Thoracic aorta (tissue), 2 donors: ENCODE results near the gene NDUFV2. TPM values are rescaled to one million over a fixed set of nuclear protein-coding genes. Genes with fewer than 3 reads are reported as not detected.

Experiments
- ATAC-seq: fragments of 150-250 bp; one replicate; pipeline ENCODE4 v1.8.0; 2017; ENCODE audit warnings: low read depth; ENCODE audit not compliant: insufficient number of reproducible peaks, low FRiP score
- DNase-seq: peaks from one replicate; pipeline ENCODE4 v3.0.0-alpha.2; 2020; ENCODE audit warnings: low spot score
- H3K27ac ChIP-seq, 2 donors: fragments of 200-600 bp; sonication (generic); 1 replicate in 1 of 2; 2 replicates in 1 of 2; pipeline ENCODE4 v1.5.1; 2016; ENCODE audit warnings: mild to moderate bottlenecking in 2 of 2, moderate library complexity in 2 of 2
- H3K27me3 ChIP-seq: fragments of 200-600 bp; sonication (generic); replicated peaks from 2 replicates; pipeline ENCODE4 v1.6.0; 2016; ENCODE audit warnings: mild to moderate bottlenecking; ENCODE audit not compliant: insufficient read depth
- H3K36me3 ChIP-seq: fragments of 200-600 bp; sonication (generic); one replicate; pipeline ENCODE4 v1.5.1; 2016
- H3K4me1 ChIP-seq, 2 donors: fragments of 200-600 bp; sonication (generic); 1 replicate in 1 of 2; 2 replicates in 1 of 2; pipeline versions ENCODE4 v1.5.1 to v1.6.0; 2016; ENCODE audit warnings: low read depth in 2 of 2, mild to moderate bottlenecking in 1 of 2; ENCODE audit not compliant: control insufficient read depth in 1 of 2
- H3K4me3 ChIP-seq: fragments of 200-600 bp; sonication (generic); 2 replicates; pipeline ENCODE4 v1.5.1; 2016; ENCODE audit warnings: mild to moderate bottlenecking
- H3K9me3 ChIP-seq: fragments of 200-600 bp; sonication (generic); 2 replicates; pipeline ENCODE4 v1.5.1; 2016
- total RNA-seq, 2 donors: library from RNA; depleted of rRNA; stranded (reverse); fragments of >200 nt; gene quantifications; one replicate each; pipeline versions ENCODE4 v1.1.0 to v1.2.3, GENCODE V29; 2016
- TF ChIP-seq, protein P1 (sequence below): fragments of 200-600 bp; sonication (generic); IDR thresholded peaks from one replicate; pipeline ENCODE4 v1.5.1; 2019; ENCODE audit warnings: antibody characterized with exemption

The NDUFV2 gene
- total RNA-seq, 2 donors from 2014 or later, result 44.0 to 94.9 TPM

DNA sequence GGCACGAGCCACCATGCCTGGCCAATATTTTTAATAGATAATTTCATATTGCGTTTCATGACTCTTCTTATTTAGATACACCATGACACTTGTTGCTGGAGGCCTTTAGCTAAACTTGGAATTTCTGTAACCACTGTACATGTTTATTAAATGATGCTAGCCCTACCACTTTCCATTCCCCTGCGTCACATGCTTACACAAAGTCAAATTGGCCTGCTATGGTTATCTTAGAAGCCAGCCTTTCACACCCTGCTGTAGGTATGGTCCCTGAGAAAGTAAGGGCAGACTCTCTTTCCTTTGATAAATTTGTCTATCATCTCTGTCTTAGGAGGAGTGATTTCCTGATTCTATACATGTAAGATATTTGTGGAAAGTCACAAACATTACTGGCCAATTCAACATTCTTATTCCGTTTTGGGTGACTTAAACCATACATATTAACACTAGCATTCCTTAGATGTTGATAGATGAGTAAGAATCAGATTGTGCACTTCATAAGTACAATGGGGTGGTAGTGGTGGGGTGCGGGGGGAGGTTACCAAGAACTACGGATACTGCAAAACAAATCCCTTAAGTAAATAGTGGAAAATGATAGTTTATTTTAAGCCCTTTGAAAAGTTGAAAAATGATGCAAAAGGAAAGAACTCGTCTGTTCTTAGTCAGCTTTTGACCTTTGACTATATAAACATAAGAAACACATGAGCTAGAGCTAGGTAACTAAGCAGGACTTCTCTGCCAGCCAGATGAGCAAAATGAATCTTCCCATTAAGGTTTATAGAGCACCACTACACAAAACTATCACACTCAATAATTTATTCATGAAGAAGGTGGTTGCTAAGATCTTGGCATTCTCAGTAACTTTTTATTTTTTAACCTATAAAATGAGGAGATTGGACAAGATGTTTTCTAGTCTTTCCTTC, 7.9 kb upstream of the NDUFV2 start:
- Histone ChIP-seq H3K27ac (no peak overlapping the region), H3K36me3 (no peaks in the 10 kb centered on the region), H3K4me1 (no peaks in the 10 kb centered on the region), H3K9me3 (no peaks in the 10 kb centered on the region), H3K4me3 (no peak overlapping the region), H3K27me3 (no peaks in the 10 kb centered on the region)
- TF ChIP-seq, protein P1, sequence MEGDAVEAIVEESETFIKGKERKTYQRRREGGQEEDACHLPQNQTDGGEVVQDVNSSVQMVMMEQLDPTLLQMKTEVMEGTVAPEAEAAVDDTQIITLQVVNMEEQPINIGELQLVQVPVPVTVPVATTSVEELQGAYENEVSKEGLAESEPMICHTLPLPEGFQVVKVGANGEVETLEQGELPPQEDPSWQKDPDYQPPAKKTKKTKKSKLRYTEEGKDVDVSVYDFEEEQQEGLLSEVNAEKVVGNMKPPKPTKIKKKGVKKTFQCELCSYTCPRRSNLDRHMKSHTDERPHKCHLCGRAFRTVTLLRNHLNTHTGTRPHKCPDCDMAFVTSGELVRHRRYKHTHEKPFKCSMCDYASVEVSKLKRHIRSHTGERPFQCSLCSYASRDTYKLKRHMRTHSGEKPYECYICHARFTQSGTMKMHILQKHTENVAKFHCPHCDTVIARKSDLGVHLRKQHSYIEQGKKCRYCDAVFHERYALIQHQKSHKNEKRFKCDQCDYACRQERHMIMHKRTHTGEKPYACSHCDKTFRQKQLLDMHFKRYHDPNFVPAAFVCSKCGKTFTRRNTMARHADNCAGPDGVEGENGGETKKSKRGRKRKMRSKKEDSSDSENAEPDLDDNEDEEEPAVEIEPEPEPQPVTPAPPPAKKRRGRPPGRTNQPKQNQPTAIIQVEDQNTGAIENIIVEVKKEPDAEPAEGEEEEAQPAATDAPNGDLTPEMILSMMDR, result no peak
- no peak for ATAC-seq
- no peak for DNase-seq

DNA sequence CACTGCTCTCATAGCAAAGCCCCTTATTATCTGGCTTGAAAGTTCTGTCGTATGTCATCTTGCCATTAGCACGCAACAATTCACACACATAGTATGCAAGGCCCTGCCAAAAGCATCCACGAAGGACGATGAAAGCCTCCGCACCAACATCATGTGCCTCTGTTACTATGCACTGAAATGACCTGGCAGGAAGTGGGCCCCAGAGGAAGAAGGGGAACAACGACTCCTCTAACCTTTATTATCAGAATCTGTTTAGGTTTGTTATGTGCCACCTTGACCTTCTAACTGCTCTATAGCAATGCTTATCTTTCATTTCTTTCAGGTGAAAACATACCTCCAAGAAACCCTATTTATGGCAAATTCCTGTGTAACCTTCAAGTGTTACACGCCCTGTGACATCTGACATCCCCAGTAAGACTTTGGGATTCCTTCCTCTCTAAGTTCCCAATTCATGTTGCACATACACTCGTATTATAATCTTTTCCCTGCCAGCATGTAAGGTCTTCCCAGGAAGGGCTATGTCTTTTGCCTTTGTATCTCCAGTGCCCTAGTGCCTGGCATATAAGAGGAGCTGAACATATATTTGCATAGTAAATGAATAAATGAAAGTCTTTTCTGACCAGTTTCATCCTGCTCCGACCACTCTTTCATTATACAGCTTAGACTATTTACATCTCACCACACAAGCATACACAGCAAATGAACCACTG, 7.0 kb upstream of the NDUFV2 start:
- Histone ChIP-seq H3K27ac (no peak overlapping the region), H3K9me3 (no peaks in the 10 kb centered on the region), H3K4me1 (no peaks in the 10 kb centered on the region), H3K27me3 (no peaks in the 10 kb centered on the region), H3K4me3 (no peak overlapping the region), H3K36me3 (no peaks in the 10 kb centered on the region)
- no peak for DNase-seq
- TF ChIP-seq, protein P1, result no peak
- ATAC-seq, result no peak

DNA sequence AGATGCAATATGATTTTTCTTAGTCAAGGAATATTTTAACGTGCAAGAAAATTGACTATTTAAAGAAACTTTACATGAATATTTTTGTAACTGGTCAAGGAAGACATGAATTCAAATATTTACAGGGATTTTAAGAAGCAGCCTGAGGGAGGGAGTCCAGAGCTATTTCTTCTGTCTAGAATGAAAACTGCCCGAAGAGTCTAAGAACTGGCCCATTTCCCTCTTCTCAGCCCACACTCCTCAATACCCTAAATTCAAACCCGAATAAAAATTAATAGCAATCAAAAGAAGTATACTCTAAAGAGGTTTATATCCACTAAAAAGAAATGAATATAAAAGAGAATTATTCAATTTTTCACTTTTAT, 6.5 kb upstream of the NDUFV2 start:
- no peak overlapping the region for H3K27ac ChIP-seq
- no peak overlapping the region for H3K4me3 ChIP-seq
- H3K9me3 ChIP-seq, result no peaks in the 10 kb centered on the region
- no peaks in the 10 kb centered on the region for H3K36me3 ChIP-seq
- DNase-seq, result no peak
- no peaks in the 10 kb centered on the region for H3K4me1 ChIP-seq
- H3K27me3 ChIP-seq, result no peaks in the 10 kb centered on the region
- TF ChIP-seq, protein P1, result no peak
- no peak for ATAC-seq

DNA sequence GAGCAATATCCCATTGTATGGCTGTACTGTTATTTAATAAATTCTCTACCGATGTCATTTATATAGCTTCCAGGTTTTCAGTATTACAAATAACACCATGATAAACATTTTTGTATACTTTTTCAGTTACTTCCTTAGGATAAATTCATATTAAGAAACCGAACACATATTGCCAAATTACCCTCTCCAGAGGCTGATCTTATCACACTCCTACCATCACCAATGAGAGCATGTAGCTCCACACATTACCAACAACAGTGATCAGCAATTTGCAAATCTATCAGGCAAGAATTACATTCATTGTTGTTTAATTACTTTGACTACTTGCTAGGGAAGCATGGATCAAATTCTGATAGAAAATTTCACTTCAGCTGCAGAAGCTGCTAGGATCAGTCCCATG, 5.8 kb upstream of the NDUFV2 start:
- no peak for DNase-seq
- no peak for ATAC-seq
- Histone ChIP-seq H3K9me3 (no peaks in the 10 kb centered on the region), H3K36me3 (no peaks in the 10 kb centered on the region), H3K27ac (no peak overlapping the region), H3K4me3 (no peak overlapping the region), H3K4me1 (peaks cover 0 to 4% of the 10 kb centered on the region in 2 donors), H3K27me3 (no peaks in the 10 kb centered on the region)
- TF ChIP-seq, protein P1, result no peak

DNA sequence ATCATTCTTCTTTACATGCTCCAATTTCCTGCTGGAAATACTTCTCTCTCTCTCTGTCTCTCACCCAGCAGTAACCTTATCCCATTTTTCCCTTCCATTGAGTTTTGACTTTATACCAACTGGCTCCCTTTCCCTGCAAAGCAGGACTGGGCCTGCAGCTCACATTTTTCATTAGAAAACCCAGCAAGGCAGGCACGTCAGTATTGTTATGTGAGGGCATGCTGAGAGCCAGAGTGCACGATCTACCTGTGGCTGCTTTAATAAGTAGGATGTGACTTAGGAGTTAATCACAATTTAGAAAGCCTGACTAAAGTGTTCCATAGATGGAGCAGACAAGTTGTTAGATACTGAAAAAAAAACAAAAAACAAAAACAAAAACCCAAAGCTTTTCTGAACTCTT, 5.2 kb upstream of the NDUFV2 start:
- ATAC-seq (no peak), DNase-seq (no peak)
- no peak overlapping the region for H3K27ac ChIP-seq
- peaks cover 0 to 4% of the 10 kb centered on the region in 2 donors for H3K4me1 ChIP-seq
- no peaks in the 10 kb centered on the region for H3K36me3 ChIP-seq
- no peaks in the 10 kb centered on the region for H3K9me3 ChIP-seq
- H3K4me3 ChIP-seq, result no peak overlapping the region
- no peaks in the 10 kb centered on the region for H3K27me3 ChIP-seq
- TF ChIP-seq, protein P1, result no peak
